PC-3 (cell line): ENCODE results near the gene ETFB.

Experiments used
- EZH2phosphoT487 ChIP-seq: fragments of 300-600 bp; sonication (generic); IDR thresholded peaks from 2 replicates; pipeline ENCODE4 v1.6.1; 2018; ENCODE audit warnings: mild to moderate bottlenecking, antibody characterized with exemption, low read length, borderline replicate concordance
- TF ChIP-seq, protein P1 (sequence below): fragments of 300-600 bp; sonication (generic); conservative IDR thresholded peaks from 2 replicates; pipeline ENCODE4 v1.5.1; 2017; ENCODE audit warnings: antibody characterized with exemption, low read depth, mild to moderate bottlenecking, low read length

DNA sequence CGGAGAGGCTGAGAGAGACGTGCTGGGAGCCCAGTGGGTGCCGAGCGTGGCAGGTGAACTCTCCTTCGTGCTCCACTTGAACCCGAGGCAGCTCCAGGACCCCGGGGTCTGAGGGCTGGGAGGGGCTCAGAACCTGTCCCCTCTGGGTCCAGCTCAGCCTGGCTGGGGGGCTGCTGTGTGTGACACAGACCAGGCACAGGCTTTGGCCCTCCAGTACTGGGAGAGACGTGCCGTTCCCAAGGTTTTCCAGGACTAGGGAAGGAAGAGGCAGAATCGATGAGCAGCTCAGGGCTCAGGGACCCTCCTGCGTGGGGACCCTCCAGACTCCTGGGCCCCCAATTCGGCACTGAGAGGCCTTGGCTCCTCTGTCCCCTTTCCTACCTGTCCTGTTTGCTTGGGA lies 49.0 kb upstream of the ETFB start:
- TF ChIP-seq EZH2phosphoT487: no peak
- TF ChIP-seq, protein P1, sequence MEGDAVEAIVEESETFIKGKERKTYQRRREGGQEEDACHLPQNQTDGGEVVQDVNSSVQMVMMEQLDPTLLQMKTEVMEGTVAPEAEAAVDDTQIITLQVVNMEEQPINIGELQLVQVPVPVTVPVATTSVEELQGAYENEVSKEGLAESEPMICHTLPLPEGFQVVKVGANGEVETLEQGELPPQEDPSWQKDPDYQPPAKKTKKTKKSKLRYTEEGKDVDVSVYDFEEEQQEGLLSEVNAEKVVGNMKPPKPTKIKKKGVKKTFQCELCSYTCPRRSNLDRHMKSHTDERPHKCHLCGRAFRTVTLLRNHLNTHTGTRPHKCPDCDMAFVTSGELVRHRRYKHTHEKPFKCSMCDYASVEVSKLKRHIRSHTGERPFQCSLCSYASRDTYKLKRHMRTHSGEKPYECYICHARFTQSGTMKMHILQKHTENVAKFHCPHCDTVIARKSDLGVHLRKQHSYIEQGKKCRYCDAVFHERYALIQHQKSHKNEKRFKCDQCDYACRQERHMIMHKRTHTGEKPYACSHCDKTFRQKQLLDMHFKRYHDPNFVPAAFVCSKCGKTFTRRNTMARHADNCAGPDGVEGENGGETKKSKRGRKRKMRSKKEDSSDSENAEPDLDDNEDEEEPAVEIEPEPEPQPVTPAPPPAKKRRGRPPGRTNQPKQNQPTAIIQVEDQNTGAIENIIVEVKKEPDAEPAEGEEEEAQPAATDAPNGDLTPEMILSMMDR: no peak
